DOHH2 (cell line): ENCODE measurements around the gene LAPTM5.

Source experiments
- CTCF ChIP-seq: fragments of 200-600 bp; sonication (generic); IDR thresholded peaks from one replicate; pipeline ENCODE4 v1.5.1; 2014; ENCODE audit warnings: antibody characterized with exemption, mild to moderate bottlenecking, low read depth, low read length; ENCODE audit not compliant: poor library complexity, severe bottlenecking
- EZH2phosphoT487 ChIP-seq: fragments of 200-600 bp; sonication (generic); IDR thresholded peaks from 2 replicates; pipeline ENCODE4 v1.6.1; 2017; ENCODE audit warnings: borderline replicate concordance, mild to moderate bottlenecking, antibody characterized with exemption, low read length, moderate library complexity, mixed read lengths

GRCh38 chr1:30693822-30694221 lies 63.8 kb downstream of the LAPTM5 start:
- TF ChIP-seq EZH2phosphoT487 (no peak), CTCF (no peak)
